HG02840 (cell line): Measurements from ENCODE around the gene LTBP1.
"Not testable (repeated sequence)": the region's sequence is repeated elsewhere in the genome, so short reads cannot be mapped to it uniquely, and the experiment has no call there.

ENCODE experiments used
- ATAC-seq: cut with Tn5 transposase; IDR thresholded peaks from one replicate; pipeline ENCODE4 v1.9.1; 2021; ENCODE audit warnings: mild to moderate bottlenecking, moderate library complexity, moderate number of reproducible peaks; ENCODE audit not compliant: unreplicated experiment, low FRiP score

The LTBP1 gene

GRCh38 chr2:33358878-33359277 lies 412.1 kb downstream of the LTBP1 start:
- ATAC-seq: no peak

- ATAC-seq: no peak
These were observed 416.9 kb downstream of the LTBP1 start for GRCh38 chr2:33363325-33364298.

GRCh38 chr2:33365264-33365970 lies 418.7 kb downstream of the LTBP1 start:
- ATAC-seq: no peak

GRCh38 chr2:33366473-33366872 lies 419.7 kb downstream of the LTBP1 start:
- no peak for ATAC-seq

- not testable (repeated sequence) for ATAC-seq
These were observed 421.8 kb downstream of the LTBP1 start for GRCh38 chr2:33368524-33368923.

GRCh38 chr2:33369191-33369590 lies 422.4 kb downstream of the LTBP1 start:
- no peak for ATAC-seq

GRCh38 chr2:33370636-33371265 lies 424.0 kb downstream of the LTBP1 start:
- no peak for ATAC-seq

GRCh38 chr2:33371304-33372090 lies 424.7 kb downstream of the LTBP1 start:
- ATAC-seq: no peak

GRCh38 chr2:33372940-33373553 lies 426.3 kb downstream of the LTBP1 start:
- ATAC-seq: no peak

GRCh38 chr2:33373986-33374385 lies 427.2 kb downstream of the LTBP1 start:
- no peak for ATAC-seq

GRCh38 chr2:33375054-33375453 lies 428.3 kb downstream of the LTBP1 start:
- no peak for ATAC-seq

- no peak for ATAC-seq
These were observed 430.3 kb downstream of the LTBP1 start for GRCh38 chr2:33377048-33377447.

GRCh38 chr2:33378556-33379210 lies 431.9 kb downstream of the LTBP1 start:
- ATAC-seq: no peak

GRCh38 chr2:33380001-33380609 lies 433.4 kb downstream of the LTBP1 start:
- no peak for ATAC-seq

GRCh38 chr2:33380719-33381118 lies 434.0 kb downstream of the LTBP1 start:
- no peak for ATAC-seq

GRCh38 chr2:33381301-33381858 lies 434.6 kb downstream of the LTBP1 start:
- ATAC-seq: no peak

GRCh38 chr2:33383855-33384598 lies 437.3 kb downstream of the LTBP1 start:
- ATAC-seq: no peak

GRCh38 chr2:33384599-33384961 lies 437.8 kb downstream of the LTBP1 start:
- no peak for ATAC-seq
